ENCODE data around the gene INPP5A.

The INPP5A gene

GRCh38 chr10:132713421-132714095 is 176.0 kb downstream of the INPP5A start:
- H3K4me3 ChIP-seq (ENCODE audit: low read depth, low read length) = peak overlapping the region; percentile 24
- no peak for TF ChIP-seq CTCF (IDR thresholded peaks at IDR 0.05; ENCODE audit: low read depth, low read length, missing control alignments)
- no peaks in the 10 kb centered on the region for H3K36me3 ChIP-seq (replicated peaks)
- in situ Hi-C loops (cut with HindIII; ENCODE audit: low pct_ligation_motif_present, low sequenced_read_pairs) = no loop called here
- no peaks in the 10 kb centered on the region for H3K27me3 ChIP-seq (replicated peaks)
- H3K27ac ChIP-seq = no peak overlapping the region
- DNase-seq = no peak

- TF ChIP-seq CTCF (IDR thresholded peaks at IDR 0.05; ENCODE audit: low read depth, low read length, missing control alignments) = no peak
- peak overlapping the region; percentile 24 for H3K4me3 ChIP-seq (ENCODE audit: low read depth, low read length)
- in situ Hi-C loops (cut with HindIII; ENCODE audit: low pct_ligation_motif_present, low sequenced_read_pairs) = no loop called here
- no peak overlapping the region for H3K27ac ChIP-seq
- no peaks in the 10 kb centered on the region for H3K36me3 ChIP-seq (replicated peaks)
- DNase-seq = no peak
- H3K27me3 ChIP-seq (replicated peaks) = no peaks in the 10 kb centered on the region
Measured at GRCh38 chr10:132714096-132714985, 176.8 kb downstream of the INPP5A start.

GRCh38 chr10:132714986-132715775 is 177.6 kb downstream of the INPP5A start:
- TF ChIP-seq CTCF (IDR thresholded peaks at IDR 0.05; ENCODE audit: low read depth, low read length, missing control alignments) = no peak
- Histone ChIP-seq H3K27ac (no peak overlapping the region), H3K36me3 (replicated peaks) (no peaks in the 10 kb centered on the region), H3K27me3 (replicated peaks) (no peaks in the 10 kb centered on the region), H3K4me3 (ENCODE audit: low read depth, low read length) (no peak overlapping the region)
- in situ Hi-C loops (cut with HindIII; ENCODE audit: low pct_ligation_motif_present, low sequenced_read_pairs) = no loop called here
- DNase-seq = no peak

GRCh38 chr10:132715776-132716680 is 178.4 kb downstream of the INPP5A start:
- no peak for DNase-seq
- H3K36me3 ChIP-seq (replicated peaks) = no peaks in the 10 kb centered on the region
- no peak for TF ChIP-seq CTCF (IDR thresholded peaks at IDR 0.05; ENCODE audit: low read depth, low read length, missing control alignments)
- H3K27me3 ChIP-seq (replicated peaks) = no peaks in the 10 kb centered on the region
- H3K27ac ChIP-seq = no peak overlapping the region
- H3K4me3 ChIP-seq (ENCODE audit: low read depth, low read length) = no peak overlapping the region
- in situ Hi-C loops (cut with HindIII; ENCODE audit: low pct_ligation_motif_present, low sequenced_read_pairs) = no loop called here
